ENCODE measurements around the gene PTGES2.

PTGES2 gene

GRCh38 chr9:128127568-128127989, at the start of gene PTGES2:
TSS of gene PTGES2 (minus strand) at chr9:128127729. CDS start at chr9:128127717, 12 bp downstream.
- Histone ChIP-seq H3K9ac (ENCODE audit: low read length) (peak within 1 kb of the TSS; percentile 95), H3K4me1 (ENCODE audit: control insufficient read depth, insufficient read depth, low read length) (peaks cover 20% of the 10 kb centered on the region), H3K27me3 (replicated peaks; ENCODE audit: control insufficient read depth, insufficient read depth, low read length) (no peaks in the 10 kb centered on the region), H3K4me3 (ENCODE audit: low read length) (peak within 1 kb of the TSS; percentile 97), H3K9me3 (ENCODE audit: control insufficient read depth, low read length) (no peaks in the 10 kb centered on the region), H3K36me3 (ENCODE audit: control insufficient read depth, insufficient read depth, low read length, severe bottlenecking) (peaks cover 12% of the 10 kb centered on the region)
- DNase-seq (ENCODE audit: low read depth) = peak; percentile 95

- no peaks in the 10 kb centered on the region for H3K4me1 ChIP-seq (ENCODE audit: control insufficient read depth, insufficient read depth, low read length)
- H3K36me3 ChIP-seq (ENCODE audit: control insufficient read depth, insufficient read depth, low read length, severe bottlenecking) = peaks cover 73% of the 10 kb centered on the region
- H3K9ac ChIP-seq (ENCODE audit: low read length) = no peak overlapping the region
- no peak overlapping the region for H3K4me3 ChIP-seq (ENCODE audit: low read length)
- H3K27me3 ChIP-seq (replicated peaks; ENCODE audit: control insufficient read depth, insufficient read depth, low read length) = no peaks in the 10 kb centered on the region
- DNase-seq (ENCODE audit: low read depth) = no peak
- no peaks in the 10 kb centered on the region for H3K9me3 ChIP-seq (ENCODE audit: control insufficient read depth, low read length)
These were observed 48.2 kb upstream of the PTGES2 start for GRCh38 chr9:128175726-128176125.

- H3K4me3 ChIP-seq (ENCODE audit: low read length) = no peak overlapping the region
- H3K9ac ChIP-seq (ENCODE audit: low read length) = no peak overlapping the region
- no peaks in the 10 kb centered on the region for H3K4me1 ChIP-seq (ENCODE audit: control insufficient read depth, insufficient read depth, low read length)
- H3K9me3 ChIP-seq (ENCODE audit: control insufficient read depth, low read length) = no peaks in the 10 kb centered on the region
- DNase-seq (ENCODE audit: low read depth) = peak; percentile 75
- H3K27me3 ChIP-seq (replicated peaks; ENCODE audit: control insufficient read depth, insufficient read depth, low read length) = no peaks in the 10 kb centered on the region
- H3K36me3 ChIP-seq (ENCODE audit: control insufficient read depth, insufficient read depth, low read length, severe bottlenecking) = peaks cover 72% of the 10 kb centered on the region
These were observed 47.6 kb upstream of the PTGES2 start for GRCh38 chr9:128175102-128175563.

- Histone ChIP-seq H3K36me3 (ENCODE audit: control insufficient read depth, insufficient read depth, low read length, severe bottlenecking) (peaks cover 73% of the 10 kb centered on the region), H3K9ac (ENCODE audit: low read length) (no peak overlapping the region), H3K4me3 (ENCODE audit: low read length) (no peak overlapping the region), H3K4me1 (ENCODE audit: control insufficient read depth, insufficient read depth, low read length) (no peaks in the 10 kb centered on the region), H3K27me3 (replicated peaks; ENCODE audit: control insufficient read depth, insufficient read depth, low read length) (no peaks in the 10 kb centered on the region), H3K9me3 (ENCODE audit: control insufficient read depth, low read length) (no peaks in the 10 kb centered on the region)
- no peak for DNase-seq (ENCODE audit: low read depth)
These were observed 46.5 kb upstream of the PTGES2 start for GRCh38 chr9:128174062-128174461.

GRCh38 chr9:128169925-128170324, 42.4 kb upstream of the PTGES2 start:
- H3K27me3 ChIP-seq (replicated peaks; ENCODE audit: control insufficient read depth, insufficient read depth, low read length) = no peaks in the 10 kb centered on the region
- no peak overlapping the region for H3K9ac ChIP-seq (ENCODE audit: low read length)
- H3K9me3 ChIP-seq (ENCODE audit: control insufficient read depth, low read length) = no peaks in the 10 kb centered on the region
- DNase-seq (ENCODE audit: low read depth) = no peak
- no peaks in the 10 kb centered on the region for H3K4me1 ChIP-seq (ENCODE audit: control insufficient read depth, insufficient read depth, low read length)
- H3K36me3 ChIP-seq (ENCODE audit: control insufficient read depth, insufficient read depth, low read length, severe bottlenecking) = peaks cover 64% of the 10 kb centered on the region
- H3K4me3 ChIP-seq (ENCODE audit: low read length) = no peak overlapping the region

- Histone ChIP-seq H3K27me3 (replicated peaks; ENCODE audit: control insufficient read depth, insufficient read depth, low read length) (no peaks in the 10 kb centered on the region), H3K36me3 (ENCODE audit: control insufficient read depth, insufficient read depth, low read length, severe bottlenecking) (peaks cover 64% of the 10 kb centered on the region), H3K4me3 (ENCODE audit: low read length) (no peak overlapping the region), H3K4me1 (ENCODE audit: control insufficient read depth, insufficient read depth, low read length) (peaks cover 2% of the 10 kb centered on the region), H3K9ac (ENCODE audit: low read length) (no peak overlapping the region), H3K9me3 (ENCODE audit: control insufficient read depth, low read length) (no peaks in the 10 kb centered on the region)
- DNase-seq (ENCODE audit: low read depth) = no peak
These were observed 42.0 kb upstream of the PTGES2 start for GRCh38 chr9:128169492-128169891.

- H3K27me3 ChIP-seq (replicated peaks; ENCODE audit: control insufficient read depth, insufficient read depth, low read length) = no peaks in the 10 kb centered on the region
- no peak overlapping the region for H3K4me3 ChIP-seq (ENCODE audit: low read length)
- peaks cover 66% of the 10 kb centered on the region for H3K36me3 ChIP-seq (ENCODE audit: control insufficient read depth, insufficient read depth, low read length, severe bottlenecking)
- no peaks in the 10 kb centered on the region for H3K9me3 ChIP-seq (ENCODE audit: control insufficient read depth, low read length)
- peaks cover 4% of the 10 kb centered on the region for H3K4me1 ChIP-seq (ENCODE audit: control insufficient read depth, insufficient read depth, low read length)
- H3K9ac ChIP-seq (ENCODE audit: low read length) = no peak overlapping the region
- no peak for DNase-seq (ENCODE audit: low read depth)
These were observed 41.3 kb upstream of the PTGES2 start for GRCh38 chr9:128168731-128169308.

GRCh38 chr9:128167209-128167608, 39.7 kb upstream of the PTGES2 start:
- H3K9ac ChIP-seq (ENCODE audit: low read length) = no peak overlapping the region
- no peaks in the 10 kb centered on the region for H3K9me3 ChIP-seq (ENCODE audit: control insufficient read depth, low read length)
- no peak for DNase-seq (ENCODE audit: low read depth)
- H3K36me3 ChIP-seq (ENCODE audit: control insufficient read depth, insufficient read depth, low read length, severe bottlenecking) = peaks cover 69% of the 10 kb centered on the region
- H3K27me3 ChIP-seq (replicated peaks; ENCODE audit: control insufficient read depth, insufficient read depth, low read length) = no peaks in the 10 kb centered on the region
- peaks cover 10% of the 10 kb centered on the region for H3K4me1 ChIP-seq (ENCODE audit: control insufficient read depth, insufficient read depth, low read length)
- no peak overlapping the region for H3K4me3 ChIP-seq (ENCODE audit: low read length)

- no peak overlapping the region for H3K9ac ChIP-seq (ENCODE audit: low read length)
- no peak overlapping the region for H3K4me3 ChIP-seq (ENCODE audit: low read length)
- no peak for DNase-seq (ENCODE audit: low read depth)
- no peaks in the 10 kb centered on the region for H3K27me3 ChIP-seq (replicated peaks; ENCODE audit: control insufficient read depth, insufficient read depth, low read length)
- H3K4me1 ChIP-seq (ENCODE audit: control insufficient read depth, insufficient read depth, low read length) = peaks cover 20% of the 10 kb centered on the region
- H3K36me3 ChIP-seq (ENCODE audit: control insufficient read depth, insufficient read depth, low read length, severe bottlenecking) = peaks cover 69% of the 10 kb centered on the region
- H3K9me3 ChIP-seq (ENCODE audit: control insufficient read depth, low read length) = no peaks in the 10 kb centered on the region
These were observed 38.6 kb upstream of the PTGES2 start for GRCh38 chr9:128166169-128166568.

GRCh38 chr9:128164307-128164885, 36.9 kb upstream of the PTGES2 start:
- H3K9ac ChIP-seq (ENCODE audit: low read length) = no peak overlapping the region
- no peak overlapping the region for H3K4me3 ChIP-seq (ENCODE audit: low read length)
- peaks cover 53% of the 10 kb centered on the region for H3K36me3 ChIP-seq (ENCODE audit: control insufficient read depth, insufficient read depth, low read length, severe bottlenecking)
- DNase-seq (ENCODE audit: low read depth) = no peak
- no peaks in the 10 kb centered on the region for H3K27me3 ChIP-seq (replicated peaks; ENCODE audit: control insufficient read depth, insufficient read depth, low read length)
- H3K4me1 ChIP-seq (ENCODE audit: control insufficient read depth, insufficient read depth, low read length) = peaks cover 30% of the 10 kb centered on the region
- no peaks in the 10 kb centered on the region for H3K9me3 ChIP-seq (ENCODE audit: control insufficient read depth, low read length)

- Histone ChIP-seq H3K9ac (ENCODE audit: low read length) (no peak overlapping the region), H3K4me3 (ENCODE audit: low read length) (no peak overlapping the region), H3K4me1 (ENCODE audit: control insufficient read depth, insufficient read depth, low read length) (peaks cover 31% of the 10 kb centered on the region), H3K9me3 (ENCODE audit: control insufficient read depth, low read length) (no peaks in the 10 kb centered on the region), H3K36me3 (ENCODE audit: control insufficient read depth, insufficient read depth, low read length, severe bottlenecking) (peaks cover 46% of the 10 kb centered on the region), H3K27me3 (replicated peaks; ENCODE audit: control insufficient read depth, insufficient read depth, low read length) (no peaks in the 10 kb centered on the region)
- DNase-seq (ENCODE audit: low read depth) = no peak
These were observed 36.2 kb upstream of the PTGES2 start for GRCh38 chr9:128163523-128164306.

Data from adipocyte (in vitro differentiated cells).